Measurements from ENCODE around the gene R3HDM2. TPM values are rescaled to one million over a fixed set of nuclear protein-coding genes. Genes with fewer than 3 reads are reported as not detected.

The R3HDM2 gene
- total RNA-seq: 3.5 and 5.6 TPM in 2 replicates

GRCh38 chr12:57430931-57431566 is at the start of gene R3HDM2:
Gene R3HDM2 (minus strand): TSS chr12:57431043. CDS start chr12:57310428, 120,615 bp downstream.
- DNase-seq (ENCODE audit: low read depth in 2 of 2): peak; percentile 98

GRCh38 chr12:57479376-57480115 is 48.7 kb upstream of the R3HDM2 start, which contains the start of gene ARHGAP9:
Gene ARHGAP9 (minus strand): TSS chr12:57479866. CDS start chr12:57479406, 460 bp downstream.
- peak; percentile 62 to 77 for DNase-seq (ENCODE audit: low read depth in 2 of 2)

- DNase-seq (ENCODE audit: low read depth in 2 of 2): no peak
Measured at GRCh38 chr12:57479043-57479375, 48.2 kb upstream of the R3HDM2 start.

- DNase-seq (ENCODE audit: low read depth in 2 of 2): peak in 1 of 2 donors; percentile 44
Measured at GRCh38 chr12:57477710-57478681, 47.2 kb upstream of the R3HDM2 start.

- DNase-seq (ENCODE audit: low read depth in 2 of 2): no peak
Measured at GRCh38 chr12:57476993-57477709, 46.3 kb upstream of the R3HDM2 start.

GRCh38 chr12:57476162-57476992 is 45.5 kb upstream of the R3HDM2 start:
- no peak for DNase-seq (ENCODE audit: low read depth in 2 of 2)

GRCh38 chr12:57475271-57476161 is 44.7 kb upstream of the R3HDM2 start:
- DNase-seq (ENCODE audit: low read depth in 2 of 2): peak; percentile 43 to 45

GRCh38 chr12:57474862-57475261 is 44.0 kb upstream of the R3HDM2 start:
- no peak for DNase-seq (ENCODE audit: low read depth in 2 of 2)

GRCh38 chr12:57474430-57474829 is 43.6 kb upstream of the R3HDM2 start:
- DNase-seq (ENCODE audit: low read depth in 2 of 2): no peak

- no peak for DNase-seq (ENCODE audit: low read depth in 2 of 2)
Measured at GRCh38 chr12:57473886-57474285, 43.0 kb upstream of the R3HDM2 start.

- DNase-seq (ENCODE audit: low read depth in 2 of 2): no peak
Measured at GRCh38 chr12:57473392-57473791, 42.5 kb upstream of the R3HDM2 start.

- DNase-seq (ENCODE audit: low read depth in 2 of 2): no peak
Measured at GRCh38 chr12:57472391-57472790, 41.5 kb upstream of the R3HDM2 start.

- DNase-seq (ENCODE audit: low read depth in 2 of 2): no peak
Measured at GRCh38 chr12:57471661-57472060, 40.8 kb upstream of the R3HDM2 start.

GRCh38 chr12:57470970-57471656 is 40.3 kb upstream of the R3HDM2 start:
- no peak for DNase-seq (ENCODE audit: low read depth in 2 of 2)

- no peak for DNase-seq (ENCODE audit: low read depth in 2 of 2)
Measured at GRCh38 chr12:57470286-57470969, 39.6 kb upstream of the R3HDM2 start.

- DNase-seq (ENCODE audit: low read depth in 2 of 2): no peak
Measured at GRCh38 chr12:57469296-57470164, 38.7 kb upstream of the R3HDM2 start.

- DNase-seq (ENCODE audit: low read depth in 2 of 2): no peak
Measured at GRCh38 chr12:57467915-57468314, 37.1 kb upstream of the R3HDM2 start.

All from lung microvascular endothelial cell (primary cell).